OCI-LY3 (cell line): Measurements from ENCODE around the gene OR5A1.

Source experiments
- H2AFZ ChIP-seq: fragments of 200-600, 300-600 bp; shearing (Covaris generic); 2 replicates; pipeline ENCODE4 v1.6.0; 2014; ENCODE audit warnings: antibody characterized with exemption, low read depth, low read length
- H3K27ac ChIP-seq: fragments of 200-600, 300-600 bp; sonication (generic); 2 replicates; pipeline ENCODE4 v1.5.1; 2014; ENCODE audit warnings: mild to moderate bottlenecking, low read length, moderate library complexity, mixed read lengths
- H3K27me3 ChIP-seq: fragments of 200-600, 300-600 bp; sonication (generic); 2 replicates; pipeline ENCODE4 v1.6.1; 2014; ENCODE audit warnings: low read depth, low read length, mixed read lengths
- H3K36me3 ChIP-seq: fragments of 200-600, 300-600 bp; sonication (generic); replicated peaks from 2 replicates; pipeline ENCODE3; 2014; ENCODE audit warnings: low read depth, low read length, mixed read lengths
- H3K4me1 ChIP-seq: fragments of 300-600, 200-600 bp; sonication (generic); 2 replicates; pipeline ENCODE4 v1.6.1; 2014; ENCODE audit warnings: low read length, mixed read lengths
- H3K4me2 ChIP-seq: fragments of 200-600, 300-600 bp; sonication (generic); 2 replicates; pipeline ENCODE4 v1.6.1; 2014; ENCODE audit warnings: low read length, mixed read lengths
- H3K4me3 ChIP-seq: fragments of 300-600, 200-600 bp; sonication (generic); 2 replicates; pipeline ENCODE4 v1.5.1; 2014; ENCODE audit warnings: antibody characterized with exemption, mild to moderate bottlenecking, low read length, moderate library complexity
- H3K79me2 ChIP-seq: fragments of 300-600, 200-600 bp; shearing (Covaris generic); 2 replicates; pipeline ENCODE4 v1.6.1; 2014; ENCODE audit warnings: mild to moderate bottlenecking, low read length, mixed read lengths
- H3K9ac ChIP-seq: fragments of 300-600, 200-600 bp; shearing (Covaris generic); 2 replicates; pipeline ENCODE4 v1.6.0; 2014; ENCODE audit warnings: mild to moderate bottlenecking, low read length, moderate library complexity
- H3K9me3 ChIP-seq: fragments of 200-600, 300-600 bp; shearing (Covaris generic); 2 replicates; pipeline ENCODE4 v1.6.1; 2014; ENCODE audit warnings: low read length, mixed read lengths; ENCODE audit not compliant: insufficient read depth
- H4K20me1 ChIP-seq: fragments of 200-600, 300-600 bp; sonication (generic); 2 replicates; pipeline ENCODE4 v1.6.1; 2016; ENCODE audit warnings: low read length, mixed read lengths; ENCODE audit not compliant: insufficient read depth
- EZH2phosphoT487 ChIP-seq: fragments of 200-600 bp; shearing (Covaris generic); IDR thresholded peaks from 2 replicates; pipeline ENCODE4 v1.6.1; 2018; ENCODE audit warnings: antibody characterized with exemption, mixed run types, low read depth
- TF ChIP-seq, protein P1 (sequence below): fragments of 200-600, 300-600 bp; sonication (generic); IDR thresholded peaks from 2 replicates; pipeline ENCODE4 v1.5.1; 2014; ENCODE audit warnings: antibody characterized with exemption, low read length, low read depth

Gene OR5A1

DNA sequence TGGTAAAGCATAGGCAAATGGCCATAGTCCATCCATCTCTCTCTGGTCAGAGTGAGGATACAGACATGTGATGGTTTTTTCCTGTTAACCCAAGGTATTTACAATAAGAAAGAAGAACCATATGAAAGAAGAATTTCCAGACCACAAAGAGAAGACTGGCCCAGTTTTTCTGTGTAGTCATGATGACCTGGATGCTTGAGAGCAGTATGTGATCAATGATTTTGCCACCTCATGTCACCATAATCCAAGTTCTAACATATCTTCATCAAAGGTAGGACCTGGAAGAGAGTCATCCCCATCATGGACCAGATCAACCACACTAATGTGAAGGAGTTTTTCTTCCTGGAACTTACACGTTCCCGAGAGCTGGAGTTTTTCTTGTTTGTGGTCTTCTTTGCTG lies 20.4 kb downstream of the OR5A1 start, which contains the start of gene OR4D6:
Gene OR4D6, plus strand, starts transcription at position 301 of the 400 bp plus-strand sequence. Its CDS starts 0 bp downstream, at position 301.
- Histone ChIP-seq H3K36me3 (no peaks in the 10 kb centered on the region), H4K20me1 (no peaks in the 10 kb centered on the region), H3K4me2 (no peak within 1 kb of the TSS), H3K4me3 (no peak within 1 kb of the TSS), H3K4me1 (no peaks in the 10 kb centered on the region), H3K9ac (no peak within 1 kb of the TSS), H3K27ac (no peak within 1 kb of the TSS), H3K27me3 (no peaks in the 10 kb centered on the region; the same call in 1 of the 2 replicates), H2AFZ (no peak within 1 kb of the TSS), H3K9me3 (no peaks in the 10 kb centered on the region), H3K79me2 (no peaks in the 10 kb centered on the region)
- TF ChIP-seq, protein P1, sequence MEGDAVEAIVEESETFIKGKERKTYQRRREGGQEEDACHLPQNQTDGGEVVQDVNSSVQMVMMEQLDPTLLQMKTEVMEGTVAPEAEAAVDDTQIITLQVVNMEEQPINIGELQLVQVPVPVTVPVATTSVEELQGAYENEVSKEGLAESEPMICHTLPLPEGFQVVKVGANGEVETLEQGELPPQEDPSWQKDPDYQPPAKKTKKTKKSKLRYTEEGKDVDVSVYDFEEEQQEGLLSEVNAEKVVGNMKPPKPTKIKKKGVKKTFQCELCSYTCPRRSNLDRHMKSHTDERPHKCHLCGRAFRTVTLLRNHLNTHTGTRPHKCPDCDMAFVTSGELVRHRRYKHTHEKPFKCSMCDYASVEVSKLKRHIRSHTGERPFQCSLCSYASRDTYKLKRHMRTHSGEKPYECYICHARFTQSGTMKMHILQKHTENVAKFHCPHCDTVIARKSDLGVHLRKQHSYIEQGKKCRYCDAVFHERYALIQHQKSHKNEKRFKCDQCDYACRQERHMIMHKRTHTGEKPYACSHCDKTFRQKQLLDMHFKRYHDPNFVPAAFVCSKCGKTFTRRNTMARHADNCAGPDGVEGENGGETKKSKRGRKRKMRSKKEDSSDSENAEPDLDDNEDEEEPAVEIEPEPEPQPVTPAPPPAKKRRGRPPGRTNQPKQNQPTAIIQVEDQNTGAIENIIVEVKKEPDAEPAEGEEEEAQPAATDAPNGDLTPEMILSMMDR, result no peak

- Histone ChIP-seq H3K9me3 (no peaks in the 10 kb centered on the region), H3K27ac (no peak overlapping the region), H2AFZ (no peak overlapping the region), H3K36me3 (no peaks in the 10 kb centered on the region), H3K9ac (no peak overlapping the region), H3K79me2 (no peaks in the 10 kb centered on the region), H3K4me1 (no peaks in the 10 kb centered on the region), H3K4me3 (no peak overlapping the region), H3K27me3 (no peaks in the 10 kb centered on the region; the same call in 1 of the 2 replicates), H3K4me2 (no peak overlapping the region), H4K20me1 (no peaks in the 10 kb centered on the region)
- no peak for TF ChIP-seq EZH2phosphoT487
- TF ChIP-seq, protein P1, result no peak
These were observed 23.6 kb downstream of the OR5A1 start for GRCh38 chr11:59459916-59460315.

GRCh38 chr11:59463190-59463641 lies 26.9 kb downstream of the OR5A1 start:
- H3K79me2 ChIP-seq, result no peaks in the 10 kb centered on the region

DNA sequence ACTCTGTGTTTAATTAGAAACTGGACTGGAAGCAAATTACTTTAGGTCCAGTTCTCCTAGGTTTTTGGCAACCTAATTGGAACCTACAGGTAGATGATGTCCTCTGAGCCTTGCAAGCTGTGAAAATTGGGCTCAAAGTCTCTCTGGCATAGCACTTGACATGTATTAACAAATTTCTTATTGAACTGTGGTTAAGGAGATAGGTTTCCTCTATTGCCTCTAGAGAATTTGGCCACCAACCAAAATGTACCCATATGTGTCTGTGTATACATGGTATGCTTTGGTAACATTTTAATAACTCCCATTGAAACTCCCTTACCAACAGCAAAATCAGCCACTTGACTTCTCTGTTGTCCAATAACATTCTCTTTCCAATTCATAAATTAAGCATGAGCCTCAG lies 36.7 kb downstream of the OR5A1 start, which contains the start of gene OR4D10:
Gene OR4D10, plus strand, starts transcription at position 301 of the 400 bp plus-strand sequence. CDS start 4,115 bp downstream, outside the sequence.
- no peaks in the 10 kb centered on the region for H3K9me3 ChIP-seq
- H3K27me3 ChIP-seq, result no peaks in the 10 kb centered on the region; the same call in 1 of the 2 replicates
- H3K4me3 ChIP-seq, result no peak within 1 kb of the TSS
- no peak within 1 kb of the TSS for H3K27ac ChIP-seq
- no peak within 1 kb of the TSS for H2AFZ ChIP-seq
- no peaks in the 10 kb centered on the region for H3K36me3 ChIP-seq
- no peaks in the 10 kb centered on the region for H4K20me1 ChIP-seq
- H3K4me1 ChIP-seq, result peaks cover 4% of the 10 kb centered on the region; the same call in 1 of the 2 replicates
- no peaks in the 10 kb centered on the region for H3K79me2 ChIP-seq
- H3K4me2 ChIP-seq, result no peak within 1 kb of the TSS
- H3K9ac ChIP-seq, result no peak within 1 kb of the TSS
- TF ChIP-seq, protein P1, result no peak
- TF ChIP-seq EZH2phosphoT487, result no peak

More at GRCh38 chr11:59463190-59463641, 26.9 kb downstream of the OR5A1 start:
- Histone ChIP-seq H3K4me1 (no peaks in the 10 kb centered on the region), H3K27me3 (no peaks in the 10 kb centered on the region), H2AFZ (no peak overlapping the region), H3K4me3 (no peak overlapping the region), H3K36me3 (no peaks in the 10 kb centered on the region), H4K20me1 (no peaks in the 10 kb centered on the region), H3K9me3 (no peaks in the 10 kb centered on the region), H3K9ac (no peak overlapping the region), H3K4me2 (no peak overlapping the region), H3K27ac (no peak overlapping the region)
- TF ChIP-seq, protein P1, result no peak
- TF ChIP-seq EZH2phosphoT487, result no peak
